Mesendoderm (in vitro differentiated cells): ENCODE measurements around the gene ABCA1.
A peak's percentile ranks its signal among the peaks of the same experiment; 100 is the strongest.

Experiments used
- DNase-seq: peaks from one replicate; pipeline ENCODE4 v3.0.0; 2013
- H2AK5ac ChIP-seq: 2 replicates; pipeline ENCODE4 v1.6.1; 2013; ENCODE audit warnings: low read length, inconsistent platforms
- H2BK120ac ChIP-seq: 2 replicates; pipeline ENCODE4 v1.6.1; 2013; ENCODE audit warnings: low read depth, mild to moderate bottlenecking, low read length, moderate library complexity, mixed read lengths
- H2BK15ac ChIP-seq: replicated peaks from 2 replicates; pipeline ENCODE4 v1.6.1; 2013; ENCODE audit warnings: low read depth, mild to moderate bottlenecking, moderate library complexity
- H2BK5ac ChIP-seq: 2 replicates; pipeline ENCODE4 v1.6.1; 2013; ENCODE audit warnings: low read length, inconsistent platforms
- H3K18ac ChIP-seq: 2 replicates; pipeline ENCODE4 v1.6.1; 2013; ENCODE audit warnings: mild to moderate bottlenecking, low read length, mixed read lengths
- H3K23ac ChIP-seq: one replicate; pipeline ENCODE4 v1.6.1; 2013; ENCODE audit warnings: low read length
- H3K27ac ChIP-seq: 2 replicates; pipeline ENCODE4 v1.5.1; 2013; ENCODE audit warnings: low read depth, mild to moderate bottlenecking, inconsistent platforms, low read length, moderate library complexity
- H3K27me3 ChIP-seq: 2 replicates; pipeline ENCODE4 v1.6.1; 2013; ENCODE audit warnings: low read length, control low read depth, mild to moderate bottlenecking, inconsistent platforms; ENCODE audit not compliant: insufficient read depth, poor library complexity
- H3K36me3 ChIP-seq: 2 replicates; pipeline ENCODE4 v1.6.1; 2013; ENCODE audit warnings: low read length, inconsistent platforms; ENCODE audit not compliant: control insufficient read depth, insufficient read depth
- H3K4ac ChIP-seq: one replicate; pipeline ENCODE4 v1.6.1; 2013; ENCODE audit warnings: low read depth, mild to moderate bottlenecking, low read length, moderate library complexity
- H3K4me1 ChIP-seq: 2 replicates; pipeline ENCODE4 v1.6.1; 2013; ENCODE audit warnings: low read depth, low read length, inconsistent platforms; ENCODE audit not compliant: control insufficient read depth
- H3K4me2 ChIP-seq: 2 replicates; pipeline ENCODE4 v1.6.1; 2013; ENCODE audit warnings: low read length
- H3K4me3 ChIP-seq: 2 replicates; pipeline ENCODE4 v1.5.1; 2013; ENCODE audit warnings: mild to moderate bottlenecking, low read length
- H3K56ac ChIP-seq: one replicate; pipeline ENCODE4 v1.6.1; 2013; ENCODE audit warnings: low read length
- H3K79me1 ChIP-seq: 2 replicates; pipeline ENCODE4 v1.6.1; 2013; ENCODE audit warnings: low read length, inconsistent platforms
- H3K79me2 ChIP-seq: 2 replicates; pipeline ENCODE4 v1.6.1; 2013; ENCODE audit warnings: mild to moderate bottlenecking, low read length; ENCODE audit not compliant: control insufficient read depth, insufficient read depth
- H3K9ac ChIP-seq: 2 replicates; pipeline ENCODE4 v1.6.1; 2013; ENCODE audit warnings: low read length, inconsistent platforms
- H4K5ac ChIP-seq: one replicate; pipeline ENCODE4 v1.6.1; 2013; ENCODE audit warnings: low read length
- H4K8ac ChIP-seq: one replicate; pipeline ENCODE4 v1.6.1; 2013; ENCODE audit warnings: low read depth, mild to moderate bottlenecking, control low read depth, low read length, moderate library complexity
- WGBS: extraction: QIAGEN DNeasy Blood & Tissue Kit; methylation state at CpG from one replicate; pipeline ENCODE4 v1.1.7; 2013; ENCODE audit warnings: low lambda C conversion rate, missing lambda C conversion rate; ENCODE audit not compliant: insufficient coverage; ENCODE audit errors: extremely low coverage; 5-methylcytosine and 5-hydroxymethylcytosine counted together

ABCA1 gene

GRCh38 chr9:104968025-104968982, 40.3 kb upstream of the ABCA1 start:
- no CpG with 5 or more reads among the region's 50 CpGs for WGBS
- no peak overlapping the region for H4K5ac ChIP-seq
- H2AK5ac ChIP-seq, result no peak overlapping the region
- no peaks in the 10 kb centered on the region for H3K4me1 ChIP-seq
- peak overlapping the region; percentile 87 for H2BK5ac ChIP-seq
- H2BK120ac ChIP-seq, result no peak overlapping the region
- peak overlapping the region; percentile 82 for H3K9ac ChIP-seq
- peak overlapping the region; percentile 94 for H3K18ac ChIP-seq
- no peaks in the 10 kb centered on the region for H3K36me3 ChIP-seq
- peak; percentile 93 for DNase-seq
- H3K4ac ChIP-seq, result peak overlapping the region; percentile 86
- H3K79me2 ChIP-seq, result no peaks in the 10 kb centered on the region
- H3K27me3 ChIP-seq, result no peaks in the 10 kb centered on the region
- H3K4me2 ChIP-seq, result peak overlapping the region; percentile 99
- peak overlapping the region; percentile 79 for H3K4me3 ChIP-seq
- H3K56ac ChIP-seq, result peak overlapping the region; percentile 89
- H3K27ac ChIP-seq, result peak overlapping the region; percentile 57
- H3K23ac ChIP-seq, result peak overlapping the region; percentile 89
- H4K8ac ChIP-seq, result no peak overlapping the region
- no peak overlapping the region for H2BK15ac ChIP-seq
- H3K79me1 ChIP-seq, result no peaks in the 10 kb centered on the region

DNA sequence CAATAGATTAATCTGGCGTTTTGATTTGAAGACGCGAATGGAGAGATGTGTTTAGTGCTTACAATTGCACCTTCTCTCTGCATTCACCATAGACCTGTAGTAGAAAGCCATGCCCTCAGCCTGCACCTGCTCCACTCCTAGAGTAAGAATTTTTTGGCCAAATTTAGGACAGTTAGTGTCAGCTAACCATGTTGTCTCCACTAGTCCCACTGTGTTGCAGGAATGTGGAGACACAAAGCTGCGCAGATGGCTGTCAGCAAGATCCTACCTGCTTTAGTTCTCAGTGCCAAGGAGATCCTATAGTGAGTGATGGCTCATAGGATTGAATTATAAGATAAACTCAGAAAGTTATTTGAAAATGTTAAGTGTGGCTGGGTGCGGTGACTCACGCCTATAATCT, 35.1 kb upstream of the ABCA1 start:
- H3K79me2 ChIP-seq, result no peaks in the 10 kb centered on the region
- H2BK120ac ChIP-seq, result no peak overlapping the region
- no peak overlapping the region for H4K5ac ChIP-seq
- H3K56ac ChIP-seq, result no peak overlapping the region
- H2AK5ac ChIP-seq, result no peak overlapping the region
- no peaks in the 10 kb centered on the region for H3K36me3 ChIP-seq
- H3K9ac ChIP-seq, result no peak overlapping the region
- WGBS, result no CpG with 5 or more reads among the region's 6 CpGs
- no peak overlapping the region for H4K8ac ChIP-seq
- no peak overlapping the region for H2BK5ac ChIP-seq
- no peaks in the 10 kb centered on the region for H3K79me1 ChIP-seq
- H2BK15ac ChIP-seq, result no peak overlapping the region
- peaks cover 4% of the 10 kb centered on the region for H3K4me1 ChIP-seq
- no peak overlapping the region for H3K4ac ChIP-seq
- H3K23ac ChIP-seq, result no peak overlapping the region
- DNase-seq, result no peak
- no peaks in the 10 kb centered on the region for H3K27me3 ChIP-seq
- no peak overlapping the region for H3K4me3 ChIP-seq
- H3K27ac ChIP-seq, result no peak overlapping the region
- H3K18ac ChIP-seq, result no peak overlapping the region
- no peak overlapping the region for H3K4me2 ChIP-seq

- DNase-seq, result peak; percentile 12
- Histone ChIP-seq H2BK5ac (no peak overlapping the region), H3K79me1 (no peaks in the 10 kb centered on the region), H3K36me3 (no peaks in the 10 kb centered on the region), H3K56ac (peak overlapping the region; percentile 51), H3K4me3 (no peak overlapping the region), H3K4me1 (peaks cover 4% of the 10 kb centered on the region), H2BK15ac (peak overlapping the region; percentile 58), H3K4ac (no peak overlapping the region), H3K4me2 (no peak overlapping the region), H3K79me2 (no peaks in the 10 kb centered on the region), H4K5ac (no peak overlapping the region), H3K9ac (no peak overlapping the region), H3K23ac (no peak overlapping the region), H2BK120ac (no peak overlapping the region), H4K8ac (no peak overlapping the region), H3K27me3 (no peaks in the 10 kb centered on the region), H2AK5ac (no peak overlapping the region), H3K27ac (no peak overlapping the region), H3K18ac (peak overlapping the region; percentile 61)
- WGBS, result no CpG with 5 or more reads among the region's 6 CpGs
Measured at GRCh38 chr9:104961701-104962359, 33.9 kb upstream of the ABCA1 start.

DNA sequence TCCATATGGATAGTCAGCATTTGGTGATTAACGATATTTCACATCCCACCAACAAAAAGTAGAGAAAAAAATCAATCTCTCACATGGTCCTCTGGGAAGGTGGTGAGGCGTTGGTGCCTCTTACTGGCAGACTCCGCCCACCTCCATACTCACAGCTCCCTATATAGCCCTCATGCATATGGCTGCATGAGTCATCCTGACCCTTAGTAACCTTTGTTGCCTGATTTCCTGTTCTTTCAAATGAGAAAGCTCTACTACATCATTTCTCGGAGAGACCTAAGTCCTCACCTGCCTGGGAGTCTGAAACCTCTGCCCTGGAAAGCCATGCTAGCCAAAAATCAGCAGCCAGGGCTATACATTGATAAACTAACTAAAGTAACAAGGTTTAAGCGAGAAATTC, 33.3 kb upstream of the ABCA1 start:
- H3K27ac ChIP-seq, result no peak overlapping the region
- H3K27me3 ChIP-seq, result no peaks in the 10 kb centered on the region
- H3K4me1 ChIP-seq, result peaks cover 4% of the 10 kb centered on the region
- H3K79me1 ChIP-seq, result no peaks in the 10 kb centered on the region
- no peak overlapping the region for H2BK5ac ChIP-seq
- H2AK5ac ChIP-seq, result no peak overlapping the region
- H2BK15ac ChIP-seq, result peak overlapping the region; percentile 58
- no CpG with 5 or more reads among the region's 5 CpGs for WGBS
- H3K79me2 ChIP-seq, result no peaks in the 10 kb centered on the region
- H4K8ac ChIP-seq, result no peak overlapping the region
- H2BK120ac ChIP-seq, result no peak overlapping the region
- H3K18ac ChIP-seq, result no peak overlapping the region
- no peak overlapping the region for H3K4me2 ChIP-seq
- no peak overlapping the region for H4K5ac ChIP-seq
- no peak overlapping the region for H3K23ac ChIP-seq
- H3K36me3 ChIP-seq, result no peaks in the 10 kb centered on the region
- H3K4ac ChIP-seq, result no peak overlapping the region
- no peak overlapping the region for H3K56ac ChIP-seq
- peak; percentile 97 for DNase-seq
- no peak overlapping the region for H3K9ac ChIP-seq
- H3K4me3 ChIP-seq, result no peak overlapping the region

DNA sequence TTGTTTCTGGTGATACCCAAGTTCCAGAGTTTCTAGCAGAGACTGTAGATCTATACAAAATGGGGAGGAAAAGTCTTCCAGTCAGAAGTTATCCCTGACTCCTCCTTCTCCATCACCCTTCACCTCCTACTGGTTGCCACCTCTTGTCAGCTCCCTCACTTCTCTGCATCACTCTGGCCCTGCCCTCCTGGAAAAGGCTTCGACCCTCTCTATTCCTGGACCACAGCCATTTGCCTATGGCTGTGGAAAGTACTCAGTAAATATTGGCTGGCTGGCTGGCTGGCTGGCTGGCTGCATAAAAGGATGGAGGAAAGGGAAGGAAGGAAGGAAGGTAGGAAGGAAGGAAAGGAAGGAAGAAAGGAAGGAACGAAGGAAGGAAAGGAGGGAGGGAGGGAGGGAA, 32.7 kb upstream of the ABCA1 start:
- no CpG with 5 or more reads among the region's 2 CpGs for WGBS
- no peak overlapping the region for H3K4me2 ChIP-seq
- no peak overlapping the region for H2AK5ac ChIP-seq

More for the DNA sequence above, 32.7 kb upstream of the ABCA1 start:
- H3K4ac ChIP-seq, result no peak overlapping the region
- no peak overlapping the region for H3K18ac ChIP-seq
- peaks cover 4% of the 10 kb centered on the region for H3K4me1 ChIP-seq
- no peak overlapping the region for H2BK15ac ChIP-seq
- peak; percentile 15 for DNase-seq
- no peak overlapping the region for H3K4me3 ChIP-seq
- no peak overlapping the region for H2BK5ac ChIP-seq
- no peak overlapping the region for H3K56ac ChIP-seq
- no peaks in the 10 kb centered on the region for H3K27me3 ChIP-seq
- no peaks in the 10 kb centered on the region for H3K79me1 ChIP-seq
- no peaks in the 10 kb centered on the region for H3K36me3 ChIP-seq
- no peak overlapping the region for H3K23ac ChIP-seq
- H4K5ac ChIP-seq, result no peak overlapping the region
- H3K79me2 ChIP-seq, result no peaks in the 10 kb centered on the region
- H4K8ac ChIP-seq, result no peak overlapping the region
- no peak overlapping the region for H2BK120ac ChIP-seq
- H3K27ac ChIP-seq, result no peak overlapping the region
- no peak overlapping the region for H3K9ac ChIP-seq
